GM15510 (cell line): ENCODE results near the gene NOC3L.

Source experiments
- POLR2A ChIP-seq: IDR thresholded peaks from 3 replicates; pipeline ENCODE4 v1.6.1; 2011; ENCODE audit warnings: borderline replicate concordance; ENCODE audit not compliant: insufficient read length; ENCODE audit errors: extremely low read depth

Gene NOC3L

DNA sequence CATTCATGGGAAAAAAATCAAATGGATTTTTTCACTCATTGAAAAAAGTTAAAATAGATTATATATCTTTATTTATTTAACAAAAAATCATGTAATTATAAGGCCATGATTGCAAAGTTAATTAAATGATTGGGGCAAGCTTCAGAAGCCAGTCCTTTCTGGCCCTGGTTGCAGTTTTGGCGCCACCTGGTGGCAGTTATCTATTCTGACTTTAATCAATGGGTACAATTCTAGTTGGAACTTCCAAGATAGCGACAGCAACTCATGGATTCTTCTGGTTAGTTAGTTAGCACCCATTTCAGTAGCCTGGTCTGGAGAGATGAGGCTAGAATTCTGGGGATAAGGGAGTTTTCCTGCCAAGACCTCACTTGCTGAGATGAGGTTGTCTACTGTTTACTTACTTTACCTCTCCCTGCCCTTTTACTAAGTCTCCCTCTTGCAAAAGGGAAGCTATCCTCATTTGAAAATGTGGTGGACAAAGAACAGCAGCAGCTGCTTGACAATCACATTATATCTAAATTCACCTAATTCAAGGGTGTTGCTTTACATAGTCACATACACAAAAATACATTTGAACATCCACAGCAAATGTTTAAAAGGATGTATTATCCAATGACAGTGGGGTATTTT is 42.3 kb downstream of the NOC3L start:
- TF ChIP-seq POLR2A, result no peak

GRCh38 chr10:94316560-94316959 is 46.2 kb downstream of the NOC3L start:
- no peak for TF ChIP-seq POLR2A

DNA sequence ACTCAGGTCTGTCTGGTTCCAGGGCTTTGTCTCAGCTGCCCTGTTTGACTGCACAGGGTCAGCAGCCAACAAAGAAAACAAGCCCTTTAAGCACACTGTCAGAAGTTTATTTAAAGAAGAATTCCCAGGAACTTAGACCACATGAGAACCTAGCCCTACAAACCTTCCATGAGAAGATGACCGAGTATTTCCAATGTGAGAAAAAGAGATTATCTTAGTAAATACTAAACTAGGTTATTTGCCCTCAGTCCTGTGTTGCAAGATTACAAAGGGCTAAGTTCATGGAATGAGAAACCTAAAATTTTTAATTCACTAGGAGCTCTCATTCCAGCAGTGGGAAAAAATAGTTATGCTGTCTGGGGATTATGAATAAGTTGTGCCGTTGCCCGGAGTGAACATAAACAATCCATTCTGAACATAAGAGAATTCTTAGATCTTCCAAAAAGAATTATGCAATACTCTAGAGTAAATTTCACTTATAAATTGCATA is 46.7 kb downstream of the NOC3L start:
- TF ChIP-seq POLR2A, result no peak

DNA sequence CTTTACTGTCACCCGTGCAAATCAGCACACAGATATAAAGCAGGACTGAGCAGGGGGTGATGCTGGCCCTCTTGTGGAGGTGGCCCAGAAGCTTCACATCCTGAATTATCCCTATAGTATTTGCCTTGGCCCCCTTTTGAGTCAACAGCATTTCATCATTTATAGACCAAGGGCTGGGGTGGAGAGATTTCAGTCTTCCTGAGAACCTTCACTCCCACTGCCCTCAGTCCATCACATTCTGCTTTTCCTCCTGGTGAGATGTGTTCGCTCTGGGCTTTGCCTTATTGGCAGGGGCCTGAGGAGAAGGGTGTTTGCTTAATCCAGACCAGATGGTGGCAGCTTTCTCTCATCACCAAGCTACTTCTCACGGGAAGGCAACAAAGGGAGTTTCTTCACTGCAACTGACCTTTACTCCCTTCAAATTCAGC is 47.7 kb downstream of the NOC3L start:
- TF ChIP-seq POLR2A, result no peak

GRCh38 chr10:94310369-94310768 is 52.4 kb downstream of the NOC3L start:
- TF ChIP-seq POLR2A, result no peak

DNA sequence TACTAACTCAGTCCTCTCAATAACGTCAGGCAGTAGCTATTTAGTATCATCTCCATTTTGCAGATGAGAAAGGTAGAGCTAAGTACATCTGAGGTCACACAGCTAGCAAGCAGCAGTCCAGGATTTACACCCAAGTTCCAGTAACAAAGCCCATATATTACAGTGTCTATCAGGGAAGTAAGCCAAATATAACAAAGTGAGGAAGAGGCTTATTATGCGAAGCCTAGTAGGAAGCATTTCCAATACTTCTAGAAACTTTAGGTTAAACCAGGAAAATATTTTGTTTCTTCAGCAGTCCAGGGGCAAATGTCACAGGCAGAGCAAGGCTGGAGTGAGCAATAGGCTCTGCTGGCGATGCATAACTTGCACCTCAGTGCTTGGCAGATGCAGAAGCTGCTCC is 53.9 kb downstream of the NOC3L start:
- TF ChIP-seq POLR2A, result no peak

DNA sequence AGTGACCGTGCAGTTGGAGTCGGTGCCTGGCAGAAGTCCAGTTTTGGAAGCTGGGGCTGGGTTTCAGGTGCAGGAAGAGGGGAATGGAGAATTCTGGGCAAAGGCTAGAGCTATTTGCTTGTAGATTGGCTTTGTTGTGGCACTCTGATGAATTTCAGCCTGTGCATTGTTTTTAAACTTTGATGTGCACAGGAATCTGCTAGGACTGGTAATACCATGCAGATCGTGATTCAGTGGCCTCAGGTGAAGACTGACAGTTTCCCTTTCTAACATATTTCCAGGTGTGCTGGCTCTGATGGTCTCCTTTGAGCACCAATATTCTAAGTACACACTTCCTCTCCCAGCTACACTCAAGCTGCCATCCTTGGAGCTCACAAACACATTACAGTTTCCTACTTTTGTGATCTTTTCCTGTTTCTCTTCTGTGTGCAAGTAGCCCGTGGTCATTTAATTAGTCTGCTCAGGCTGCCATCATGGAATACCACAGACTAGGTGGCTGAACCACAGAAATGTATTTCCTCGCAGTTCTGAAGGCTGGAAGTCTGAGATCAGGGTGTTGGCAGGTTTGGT is 55.6 kb downstream of the NOC3L start:
- no peak for TF ChIP-seq POLR2A

GRCh38 chr10:94303929-94304328 is 58.8 kb downstream of the NOC3L start:
- no peak for TF ChIP-seq POLR2A

GRCh38 chr10:94300042-94300441 is 62.7 kb downstream of the NOC3L start:
- TF ChIP-seq POLR2A, result no peak

DNA sequence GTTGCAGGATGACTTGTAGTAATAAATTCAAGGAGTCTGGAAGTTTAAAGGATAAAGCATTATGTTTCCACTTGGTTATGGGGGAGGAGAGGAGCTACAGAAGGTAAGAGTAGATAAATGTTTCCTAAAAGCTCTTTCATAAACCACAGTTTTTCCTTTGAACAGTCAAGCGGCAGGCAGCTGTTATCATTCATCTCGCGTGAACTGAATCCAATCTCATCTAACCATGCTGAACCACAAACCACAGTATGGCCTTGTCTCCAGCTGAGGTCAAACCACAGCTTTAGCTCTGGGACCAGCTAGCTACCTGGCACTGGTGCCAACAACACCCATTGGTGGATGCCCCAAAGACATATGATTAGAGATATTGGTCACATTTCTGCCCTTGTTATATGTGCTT is 63.3 kb downstream of the NOC3L start:
- no peak for TF ChIP-seq POLR2A

- no peak for TF ChIP-seq POLR2A
Observed at GRCh38 chr10:94294168-94294567, 68.6 kb downstream of the NOC3L start.

DNA sequence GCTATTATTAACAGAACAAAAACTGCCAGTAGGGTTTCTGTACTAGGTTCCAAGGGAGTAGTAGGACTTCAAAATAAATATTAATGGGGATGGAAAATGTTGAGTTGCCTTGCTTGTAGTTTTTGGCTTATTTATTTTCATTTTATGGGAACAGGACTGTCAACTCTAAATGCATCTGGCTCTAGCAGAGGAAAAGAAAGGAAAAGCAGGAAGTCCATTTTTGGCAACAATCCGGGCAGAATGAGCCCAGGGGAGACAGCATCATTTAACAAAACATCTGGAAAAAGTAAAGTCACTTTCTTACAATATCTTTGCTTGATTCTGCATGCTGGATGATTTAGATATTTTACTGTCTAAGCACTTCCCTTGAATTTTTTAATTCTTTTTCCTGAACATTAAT is 69.4 kb downstream of the NOC3L start:
- TF ChIP-seq POLR2A, result no peak

GRCh38 chr10:94292434-94293090 is 70.2 kb downstream of the NOC3L start:
- TF ChIP-seq POLR2A, result no peak

GRCh38 chr10:94288361-94289101 is 74.2 kb downstream of the NOC3L start:
- no peak for TF ChIP-seq POLR2A

DNA sequence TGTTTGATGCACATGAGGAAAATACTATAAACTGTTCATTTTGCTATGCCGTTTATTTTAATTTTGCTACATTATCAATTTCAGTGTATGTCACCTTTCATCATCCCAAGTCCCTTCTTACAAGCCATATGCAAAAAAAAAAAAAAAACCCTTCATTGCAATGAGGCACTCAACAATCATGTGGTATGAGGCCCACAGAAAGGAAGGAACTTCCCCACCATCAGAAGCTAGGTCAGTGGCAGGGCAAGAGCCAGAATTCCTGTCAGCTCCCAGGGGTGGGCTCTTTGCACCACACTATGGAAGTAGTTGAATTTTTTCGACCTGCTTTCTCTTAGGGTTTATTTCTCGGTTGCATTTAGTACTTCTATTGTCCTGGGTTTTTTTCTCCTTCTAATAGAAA is 75.4 kb downstream of the NOC3L start:
- TF ChIP-seq POLR2A, result no peak
